Measurements from ENCODE around the gene AKR1B1.

AKR1B1 gene

DNA sequence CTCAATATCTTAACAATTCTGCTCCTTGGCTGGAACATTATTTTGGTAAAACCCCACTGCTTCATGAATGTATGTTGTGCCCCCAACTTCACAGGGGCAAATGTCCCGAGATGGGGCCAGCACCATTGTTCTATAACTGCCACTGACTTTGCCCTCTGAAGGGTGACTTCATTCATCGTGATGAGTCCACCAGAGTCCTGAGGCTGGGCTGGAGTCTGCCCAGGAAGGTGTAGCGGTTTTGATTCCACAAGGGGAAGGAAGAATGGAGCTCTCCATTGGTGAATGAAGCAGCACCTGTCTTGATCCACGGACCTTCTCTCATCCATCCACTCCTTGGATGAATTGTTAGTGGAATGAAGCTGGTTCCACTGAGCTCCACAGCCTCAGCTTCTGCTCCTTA is 18.4 kb downstream of the AKR1B1 start:
- H3K9me3 ChIP-seq (ENCODE audit: control insufficient read depth in 1 of 2, low read length in 2 of 2), result no peaks in the 10 kb centered on the region
- H3K27ac ChIP-seq (ENCODE audit: low read depth, low read length), result no peak overlapping the region
- no peaks in the 10 kb centered on the region for H3K27me3 ChIP-seq (ENCODE audit: control insufficient read depth in 1 of 2, insufficient read depth in 2 of 2, low read length in 2 of 2)
- H3K36me3 ChIP-seq (ENCODE audit: control insufficient read depth in 1 of 2, insufficient read depth in 2 of 2, low read length in 2 of 2), result peaks cover 4 to 35% of the 10 kb centered on the region in 2 donors
- H3K4me3 ChIP-seq (ENCODE audit: low read depth in 1 of 2, low read length in 2 of 2), result no peak overlapping the region
- no peak overlapping the region for H3K9ac ChIP-seq (ENCODE audit: low read depth in 1 of 2, low read length in 2 of 2)
- no peaks in the 10 kb centered on the region for H3K4me1 ChIP-seq (ENCODE audit: control insufficient read depth in 1 of 2, insufficient read depth in 2 of 2, low read length in 2 of 2)

DNA sequence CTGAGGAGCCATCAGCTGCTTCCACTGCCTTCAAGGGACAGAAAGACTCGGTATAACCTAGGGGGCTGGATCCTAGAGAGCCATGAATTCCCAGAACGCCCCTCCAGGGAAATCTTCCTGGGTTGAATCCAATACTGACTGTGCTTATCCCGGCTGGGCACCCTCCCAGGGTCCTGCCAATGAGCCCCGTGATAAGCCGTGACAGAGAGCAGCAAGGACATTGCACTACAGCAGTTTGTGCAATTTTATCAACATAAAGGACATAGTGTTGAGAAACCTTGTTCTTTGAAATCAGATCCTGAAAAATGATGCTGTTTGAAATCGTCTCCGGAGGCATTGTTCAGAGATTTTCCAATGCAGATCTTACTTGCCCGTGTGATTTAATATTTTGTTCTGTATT is 18.8 kb downstream of the AKR1B1 start:
- Histone ChIP-seq H3K9ac (ENCODE audit: low read depth in 1 of 2, low read length in 2 of 2) (no peak overlapping the region), H3K36me3 (ENCODE audit: control insufficient read depth in 1 of 2, insufficient read depth in 2 of 2, low read length in 2 of 2) (peaks cover 4 to 33% of the 10 kb centered on the region in 2 donors), H3K9me3 (ENCODE audit: control insufficient read depth in 1 of 2, low read length in 2 of 2) (no peaks in the 10 kb centered on the region), H3K27ac (ENCODE audit: low read depth, low read length) (no peak overlapping the region), H3K4me1 (ENCODE audit: control insufficient read depth in 1 of 2, insufficient read depth in 2 of 2, low read length in 2 of 2) (no peaks in the 10 kb centered on the region), H3K4me3 (ENCODE audit: low read depth in 1 of 2, low read length in 2 of 2) (no peak overlapping the region), H3K27me3 (ENCODE audit: control insufficient read depth in 1 of 2, insufficient read depth in 2 of 2, low read length in 2 of 2) (no peaks in the 10 kb centered on the region)

DNA sequence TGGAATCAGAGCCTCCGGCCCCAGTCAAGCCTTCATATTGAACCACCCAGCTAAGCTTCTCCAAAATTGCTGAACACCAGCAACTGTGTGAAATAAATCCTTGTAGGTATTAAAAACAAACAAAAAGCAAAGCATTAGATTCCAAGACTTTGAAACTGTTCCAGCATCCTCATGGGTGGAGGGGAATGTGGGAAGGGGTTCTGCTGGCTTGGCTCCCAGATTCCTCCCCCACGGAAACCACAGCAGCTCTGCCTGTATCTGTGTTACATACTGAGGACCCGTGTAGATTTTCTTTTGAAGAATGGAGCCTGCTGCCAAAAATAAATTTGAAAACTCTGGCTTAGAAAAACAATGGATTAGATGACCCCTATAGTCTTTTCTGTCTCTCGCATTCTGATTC is 20.0 kb downstream of the AKR1B1 start:
- H3K4me1 ChIP-seq (ENCODE audit: control insufficient read depth in 1 of 2, insufficient read depth in 2 of 2, low read length in 2 of 2), result no peaks in the 10 kb centered on the region
- no peaks in the 10 kb centered on the region for H3K27me3 ChIP-seq (ENCODE audit: control insufficient read depth in 1 of 2, insufficient read depth in 2 of 2, low read length in 2 of 2)
- no peak overlapping the region for H3K4me3 ChIP-seq (ENCODE audit: low read depth in 1 of 2, low read length in 2 of 2)
- H3K36me3 ChIP-seq (ENCODE audit: control insufficient read depth in 1 of 2, insufficient read depth in 2 of 2, low read length in 2 of 2), result peaks cover 0 to 22% of the 10 kb centered on the region in 2 donors
- H3K9ac ChIP-seq (ENCODE audit: low read depth in 1 of 2, low read length in 2 of 2), result no peak overlapping the region
- H3K27ac ChIP-seq (ENCODE audit: low read depth, low read length), result no peak overlapping the region
- H3K9me3 ChIP-seq (ENCODE audit: control insufficient read depth in 1 of 2, low read length in 2 of 2), result no peaks in the 10 kb centered on the region

DNA sequence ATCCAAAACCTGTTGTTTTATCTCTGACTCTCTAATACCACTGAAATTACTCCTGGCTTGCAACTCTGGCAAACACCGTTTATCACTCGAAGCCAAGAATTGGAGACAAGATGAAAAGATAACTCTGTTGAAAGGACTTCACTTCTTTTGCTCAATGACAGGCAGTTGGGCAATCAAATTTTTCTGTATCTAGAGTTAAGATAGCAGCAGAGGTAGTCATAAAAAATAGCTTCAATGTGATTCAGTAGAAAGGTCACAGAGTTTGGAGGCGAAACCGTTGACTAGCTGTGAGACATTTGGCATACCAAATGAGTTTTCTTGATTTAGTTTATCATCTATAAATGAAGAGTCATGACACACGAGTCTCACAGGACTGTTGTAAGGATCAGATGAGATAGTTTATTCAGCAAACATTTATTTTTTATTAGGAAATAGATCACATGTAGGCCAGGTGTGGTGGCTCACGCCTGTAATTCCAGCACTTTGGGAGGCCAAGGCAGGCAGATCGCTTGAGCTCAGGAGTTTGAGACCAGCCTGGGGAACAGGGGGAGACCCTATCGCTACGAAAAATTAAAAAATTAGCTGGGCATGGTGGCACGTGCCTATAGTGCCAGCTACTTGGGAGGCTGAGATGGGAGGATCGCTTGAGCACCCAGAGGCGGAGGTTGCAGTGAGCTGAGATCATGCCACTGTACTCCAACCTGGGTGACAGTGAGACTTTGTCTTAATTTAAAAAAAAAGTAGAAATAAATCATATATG is 23.6 kb downstream of the AKR1B1 start:
- no peak overlapping the region for H3K27ac ChIP-seq (ENCODE audit: low read depth, low read length)
- no peak overlapping the region for H3K9ac ChIP-seq (ENCODE audit: low read depth in 1 of 2, low read length in 2 of 2)
- H3K27me3 ChIP-seq (ENCODE audit: control insufficient read depth in 1 of 2, insufficient read depth in 2 of 2, low read length in 2 of 2), result no peaks in the 10 kb centered on the region
- no peak overlapping the region for H3K4me3 ChIP-seq (ENCODE audit: low read depth in 1 of 2, low read length in 2 of 2)
- H3K9me3 ChIP-seq (ENCODE audit: control insufficient read depth in 1 of 2, low read length in 2 of 2), result no peaks in the 10 kb centered on the region
- peaks cover 16 to 19% of the 10 kb centered on the region in 2 donors for H3K4me1 ChIP-seq (ENCODE audit: control insufficient read depth in 1 of 2, insufficient read depth in 2 of 2, low read length in 2 of 2)
- no peaks in the 10 kb centered on the region for H3K36me3 ChIP-seq (ENCODE audit: control insufficient read depth in 1 of 2, insufficient read depth in 2 of 2, low read length in 2 of 2)

DNA sequence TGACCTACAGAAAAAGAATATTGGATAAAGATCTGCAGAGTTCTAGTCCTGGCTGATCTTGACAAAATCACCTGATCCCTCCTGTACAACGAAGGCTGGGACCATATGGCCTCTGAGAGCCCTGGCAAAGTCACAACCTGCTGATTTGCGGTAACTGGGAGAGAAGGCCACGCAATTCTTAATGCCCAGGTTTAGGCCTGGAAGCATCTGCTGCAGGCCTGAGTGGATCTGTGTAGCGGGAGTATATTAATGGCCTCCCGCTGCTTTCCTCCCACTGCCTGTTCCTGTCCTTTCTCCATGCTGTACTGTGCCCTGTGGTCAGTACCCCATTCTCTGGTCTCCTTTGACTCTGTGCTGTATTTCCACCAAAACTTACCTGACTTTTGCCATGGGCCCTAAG is 24.2 kb downstream of the AKR1B1 start:
- Histone ChIP-seq H3K9ac (ENCODE audit: low read depth in 1 of 2, low read length in 2 of 2) (no peak overlapping the region), H3K4me3 (ENCODE audit: low read depth in 1 of 2, low read length in 2 of 2) (no peak overlapping the region), H3K36me3 (ENCODE audit: control insufficient read depth in 1 of 2, insufficient read depth in 2 of 2, low read length in 2 of 2) (no peaks in the 10 kb centered on the region), H3K4me1 (ENCODE audit: control insufficient read depth in 1 of 2, insufficient read depth in 2 of 2, low read length in 2 of 2) (peaks cover 16 to 19% of the 10 kb centered on the region in 2 donors), H3K27ac (ENCODE audit: low read depth, low read length) (no peak overlapping the region), H3K9me3 (ENCODE audit: control insufficient read depth in 1 of 2, low read length in 2 of 2) (no peaks in the 10 kb centered on the region), H3K27me3 (ENCODE audit: control insufficient read depth in 1 of 2, insufficient read depth in 2 of 2, low read length in 2 of 2) (no peaks in the 10 kb centered on the region)

DNA sequence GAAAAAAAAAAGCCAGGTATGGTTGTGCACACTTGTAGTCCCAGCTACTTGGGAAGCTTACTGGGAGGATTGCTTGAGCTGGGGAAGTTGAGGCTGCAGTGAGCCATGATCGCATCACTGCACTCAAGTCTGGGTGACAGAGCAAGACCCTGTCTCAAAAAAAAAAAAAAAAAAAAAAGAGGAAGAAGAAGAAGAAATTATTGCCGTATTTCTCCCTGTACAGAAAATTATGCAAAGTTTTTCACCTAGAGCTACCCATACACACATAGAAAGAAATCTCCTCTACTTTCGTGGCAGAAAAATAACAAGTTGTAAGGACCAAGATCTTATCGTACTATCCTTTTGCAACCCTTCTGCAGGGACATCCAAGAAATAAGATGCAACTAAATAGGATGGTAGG is 25.5 kb downstream of the AKR1B1 start:
- H3K36me3 ChIP-seq (ENCODE audit: control insufficient read depth in 1 of 2, insufficient read depth in 2 of 2, low read length in 2 of 2), result no peaks in the 10 kb centered on the region
- H3K27me3 ChIP-seq (ENCODE audit: control insufficient read depth in 1 of 2, insufficient read depth in 2 of 2, low read length in 2 of 2), result no peaks in the 10 kb centered on the region
- no peak overlapping the region for H3K27ac ChIP-seq (ENCODE audit: low read depth, low read length)
- no peak overlapping the region for H3K9ac ChIP-seq (ENCODE audit: low read depth in 1 of 2, low read length in 2 of 2)
- no peaks in the 10 kb centered on the region for H3K9me3 ChIP-seq (ENCODE audit: control insufficient read depth in 1 of 2, low read length in 2 of 2)
- H3K4me3 ChIP-seq (ENCODE audit: low read depth in 1 of 2, low read length in 2 of 2), result no peak overlapping the region
- peaks cover 16 to 19% of the 10 kb centered on the region in 2 donors for H3K4me1 ChIP-seq (ENCODE audit: control insufficient read depth in 1 of 2, insufficient read depth in 2 of 2, low read length in 2 of 2)

DNA sequence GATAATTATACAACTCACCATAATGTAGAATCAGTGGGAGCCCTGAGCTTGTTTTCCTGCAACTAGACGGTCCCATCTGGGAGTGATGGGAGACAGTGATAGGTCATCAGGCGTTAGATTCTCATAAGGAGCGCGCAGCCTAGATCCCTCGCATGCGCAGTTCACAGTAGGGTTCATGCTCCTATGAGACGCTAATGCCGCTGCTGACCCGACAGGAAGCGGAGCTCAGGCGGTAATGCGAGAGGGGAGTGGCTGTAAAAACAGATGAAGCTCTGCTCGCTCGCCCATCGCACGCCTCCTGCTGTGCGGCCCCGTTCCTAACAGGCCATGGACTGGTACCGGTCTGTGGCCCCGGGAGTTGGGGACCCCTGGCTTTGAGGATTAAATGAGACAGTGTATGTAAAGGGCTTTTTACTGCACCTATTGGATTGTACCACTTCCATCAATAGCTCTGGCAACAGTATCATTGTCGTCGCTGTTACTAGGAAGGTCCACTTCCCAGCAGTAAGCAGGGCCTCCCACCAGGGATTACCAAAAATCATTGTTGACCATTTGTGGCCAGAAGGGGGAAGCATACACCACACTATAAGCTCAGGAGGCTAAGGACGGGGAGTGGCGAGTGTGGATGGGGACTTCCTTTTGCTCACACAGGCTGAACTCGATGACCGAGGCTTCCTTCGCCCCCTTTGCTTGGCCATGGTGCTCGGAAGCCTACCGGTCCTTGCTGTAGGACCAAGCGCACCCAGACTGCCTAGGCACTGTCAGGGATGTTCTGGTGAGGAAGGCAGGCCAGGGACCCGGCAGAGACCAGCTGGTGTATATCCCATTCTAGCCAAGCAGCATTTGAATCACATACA is 26.4 kb downstream of the AKR1B1 start:
- peak overlapping the region; percentile 63 to 67 for H3K4me3 ChIP-seq (ENCODE audit: low read depth in 1 of 2, low read length in 2 of 2)
- H3K27ac ChIP-seq (ENCODE audit: low read depth, low read length), result peak overlapping the region; percentile 70
- H3K9me3 ChIP-seq (ENCODE audit: control insufficient read depth in 1 of 2, low read length in 2 of 2), result peaks cover 0 to under 1% of the 10 kb centered on the region in 2 donors
- H3K36me3 ChIP-seq (ENCODE audit: control insufficient read depth in 1 of 2, insufficient read depth in 2 of 2, low read length in 2 of 2), result no peaks in the 10 kb centered on the region
- H3K9ac ChIP-seq (ENCODE audit: low read depth in 1 of 2, low read length in 2 of 2), result peak overlapping the region; percentile 55 to 82
- peaks cover 16 to 19% of the 10 kb centered on the region in 2 donors for H3K4me1 ChIP-seq (ENCODE audit: control insufficient read depth in 1 of 2, insufficient read depth in 2 of 2, low read length in 2 of 2)
- no peaks in the 10 kb centered on the region for H3K27me3 ChIP-seq (ENCODE audit: control insufficient read depth in 1 of 2, insufficient read depth in 2 of 2, low read length in 2 of 2)

DNA sequence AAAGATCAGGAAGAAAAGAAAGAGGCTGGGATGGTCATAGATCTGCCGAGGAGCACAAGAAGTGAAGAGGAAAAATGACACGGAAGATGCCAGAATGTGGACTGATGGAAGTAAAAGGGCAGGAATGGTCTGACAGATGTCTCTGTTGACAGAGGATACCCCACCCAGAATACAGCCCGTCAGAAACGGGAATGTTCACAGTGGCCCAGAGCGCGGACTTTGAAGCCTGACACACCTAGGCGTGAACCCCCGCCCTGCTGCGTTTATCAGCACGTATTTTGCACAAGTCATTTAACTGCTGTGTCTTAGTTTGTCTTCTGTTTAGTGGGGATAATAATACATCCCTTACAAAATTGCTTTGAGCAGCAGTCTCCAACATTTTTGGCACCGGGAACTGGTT is 27.1 kb downstream of the AKR1B1 start:
- peak overlapping the region in 1 of 2 donors; percentile 82 for H3K9ac ChIP-seq (ENCODE audit: low read depth in 1 of 2, low read length in 2 of 2)
- peaks cover 0 to 4% of the 10 kb centered on the region in 2 donors for H3K9me3 ChIP-seq (ENCODE audit: control insufficient read depth in 1 of 2, low read length in 2 of 2)
- no peaks in the 10 kb centered on the region for H3K36me3 ChIP-seq (ENCODE audit: control insufficient read depth in 1 of 2, insufficient read depth in 2 of 2, low read length in 2 of 2)
- H3K4me3 ChIP-seq (ENCODE audit: low read depth in 1 of 2, low read length in 2 of 2), result peak overlapping the region; percentile 63 to 67
- H3K27me3 ChIP-seq (ENCODE audit: control insufficient read depth in 1 of 2, insufficient read depth in 2 of 2, low read length in 2 of 2), result no peaks in the 10 kb centered on the region
- H3K4me1 ChIP-seq (ENCODE audit: control insufficient read depth in 1 of 2, insufficient read depth in 2 of 2, low read length in 2 of 2), result peaks cover 16 to 19% of the 10 kb centered on the region in 2 donors
- H3K27ac ChIP-seq (ENCODE audit: low read depth, low read length), result peak overlapping the region; percentile 70

DNA sequence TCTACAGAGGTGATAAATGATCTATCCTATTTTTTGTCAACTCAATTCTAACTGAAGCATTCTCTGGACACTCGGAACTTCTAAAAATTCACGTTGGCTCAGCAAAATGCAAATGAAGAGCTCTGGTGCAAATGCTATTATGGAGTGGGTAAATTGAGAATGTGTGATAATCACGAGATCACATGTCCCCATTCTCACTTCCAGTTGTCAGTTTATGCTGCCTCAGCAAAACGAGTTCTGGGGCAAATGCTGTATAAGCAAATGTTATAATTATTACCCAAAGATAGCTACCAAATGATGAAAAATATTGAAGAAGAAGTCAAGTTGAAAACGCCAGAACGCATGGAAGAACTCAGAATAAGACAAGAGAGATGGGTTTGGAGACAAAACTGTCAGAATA is 29.4 kb downstream of the AKR1B1 start:
- Histone ChIP-seq H3K36me3 (ENCODE audit: control insufficient read depth in 1 of 2, insufficient read depth in 2 of 2, low read length in 2 of 2) (no peaks in the 10 kb centered on the region), H3K4me3 (ENCODE audit: low read depth in 1 of 2, low read length in 2 of 2) (no peak overlapping the region)

DNA sequence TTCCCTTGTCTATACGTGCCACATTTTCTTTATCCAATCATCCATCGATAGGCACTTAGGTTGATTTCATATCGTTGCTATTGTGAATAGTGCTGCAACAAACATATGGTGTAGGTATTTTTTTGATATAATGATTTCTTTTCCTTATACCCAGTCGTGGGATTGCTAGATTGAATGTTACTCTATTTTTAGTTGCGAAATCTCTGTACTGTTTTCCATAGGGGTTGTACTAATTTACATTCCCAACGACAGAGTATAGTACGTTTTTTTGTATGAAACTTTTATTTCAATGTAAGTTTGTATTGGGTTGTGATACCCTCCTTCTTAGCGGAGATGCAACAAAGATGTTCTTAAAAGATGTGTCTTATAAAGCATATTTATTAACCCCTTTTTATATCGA is 30.0 kb downstream of the AKR1B1 start:
- Histone ChIP-seq H3K4me1 (ENCODE audit: control insufficient read depth in 1 of 2, insufficient read depth in 2 of 2, low read length in 2 of 2) (peaks cover 16 to 19% of the 10 kb centered on the region in 2 donors), H3K9ac (ENCODE audit: low read depth in 1 of 2, low read length in 2 of 2) (no peak overlapping the region), H3K36me3 (ENCODE audit: control insufficient read depth in 1 of 2, insufficient read depth in 2 of 2, low read length in 2 of 2) (no peaks in the 10 kb centered on the region), H3K9me3 (ENCODE audit: control insufficient read depth in 1 of 2, low read length in 2 of 2) (peaks cover 0 to 4% of the 10 kb centered on the region in 2 donors), H3K27me3 (ENCODE audit: control insufficient read depth in 1 of 2, insufficient read depth in 2 of 2, low read length in 2 of 2) (no peaks in the 10 kb centered on the region), H3K27ac (ENCODE audit: low read depth, low read length) (no peak overlapping the region), H3K4me3 (ENCODE audit: low read depth in 1 of 2, low read length in 2 of 2) (no peak overlapping the region)

More for the DNA sequence above, 29.4 kb downstream of the AKR1B1 start:
- Histone ChIP-seq H3K9ac (ENCODE audit: low read depth in 1 of 2, low read length in 2 of 2) (no peak overlapping the region), H3K4me1 (ENCODE audit: control insufficient read depth in 1 of 2, insufficient read depth in 2 of 2, low read length in 2 of 2) (peaks cover 16 to 19% of the 10 kb centered on the region in 2 donors), H3K27ac (ENCODE audit: low read depth, low read length) (no peak overlapping the region), H3K27me3 (ENCODE audit: control insufficient read depth in 1 of 2, insufficient read depth in 2 of 2, low read length in 2 of 2) (no peaks in the 10 kb centered on the region), H3K9me3 (ENCODE audit: control insufficient read depth in 1 of 2, low read length in 2 of 2) (peaks cover 0 to 4% of the 10 kb centered on the region in 2 donors)
